HepG2 (cell line): ENCODE data around the gene RPP21. TPM values are rescaled to one million over a fixed set of nuclear protein-coding genes. Genes with fewer than 3 reads are reported as not detected.

Experiments used
- ATF4 ChIP-seq, 2 experiments: fragments of 450-650 bp in 1 of 2; sonication (generic) in 1 of 2; formaldehyde crosslinking; IDR thresholded peaks; 2 replicates each; pipeline versions ENCODE4 v1.5.0 to v1.8.0; 2020 to 2022; ENCODE audit warnings: mild to moderate bottlenecking in 1 of 2, missing genetic modification reagents in 1 of 2
- BRF2 ChIP-seq: sonication (generic); formaldehyde crosslinking; IDR thresholded peaks from 2 replicates; pipeline ENCODE4 v1.8.1; 2022; ENCODE audit warnings: mild to moderate bottlenecking, missing genetic modification reagents
- CBX1 ChIP-seq: IDR thresholded peaks from one replicate; pipeline ENCODE4 v1.6.1; 2016; ENCODE audit warnings: antibody characterized with exemption, low read depth
- DRAP1 ChIP-seq: IDR thresholded peaks from 2 replicates; pipeline ENCODE4 v1.6.1; 2016; ENCODE audit warnings: missing genetic modification reagents, missing compliant biosample characterization
- ELF3 ChIP-seq: IDR thresholded peaks from 2 replicates; pipeline ENCODE4 v1.6.1; 2016; ENCODE audit warnings: missing genetic modification reagents, missing compliant biosample characterization
- GATAD1 ChIP-seq: IDR thresholded peaks from 2 replicates; pipeline ENCODE4 v1.6.1; 2016; ENCODE audit warnings: missing genetic modification reagents, missing compliant biosample characterization
- HOXA7 ChIP-seq: sonication (generic); formaldehyde crosslinking; IDR thresholded peaks from 2 replicates; pipeline ENCODE4 v1.8.1; 2022; ENCODE audit warnings: mild to moderate bottlenecking, missing genetic modification reagents, moderate library complexity
- JUN ChIP-seq: sonication (generic); formaldehyde crosslinking; IDR thresholded peaks from 2 replicates; pipeline ENCODE4 v1.4.0; 2020; ENCODE audit warnings: mild to moderate bottlenecking, missing genetic modification reagents
- KDM5B ChIP-seq: sonication (generic); formaldehyde crosslinking; IDR thresholded peaks from 2 replicates; pipeline ENCODE4 v1.4.0; 2020; ENCODE audit warnings: missing genetic modification reagents, mild to moderate bottlenecking, borderline replicate concordance
- KLF13 ChIP-seq: sonication (generic); formaldehyde crosslinking; IDR thresholded peaks from 2 replicates; pipeline ENCODE4 v1.4.0; 2020; ENCODE audit warnings: mild to moderate bottlenecking, missing genetic modification reagents
- MXD4 ChIP-seq: IDR thresholded peaks from 2 replicates; pipeline ENCODE4 v1.6.1; 2016; ENCODE audit warnings: mild to moderate bottlenecking, missing biosample characterization, missing genetic modification reagents
- MXI1 ChIP-seq: IDR thresholded peaks from 3 replicates; pipeline ENCODE4 v1.6.1; 2012; ENCODE audit warnings: low read depth, low read length, inconsistent platforms, borderline replicate concordance
- MZF1 ChIP-seq: sonication (generic); formaldehyde crosslinking; IDR thresholded peaks from 2 replicates; pipeline ENCODE4 v1.8.1; 2023; ENCODE audit warnings: mild to moderate bottlenecking, missing genetic modification reagents, borderline replicate concordance
- NCOA2 ChIP-seq: sonication (generic); formaldehyde crosslinking; IDR thresholded peaks from 2 replicates; pipeline ENCODE4 v1.8.0; 2022; ENCODE audit warnings: inconsistent platforms
- NCOR1 ChIP-seq: fragments of 200-600 bp; sonication (generic); IDR thresholded peaks from 2 replicates; pipeline ENCODE4 v1.7.0; 2017; ENCODE audit warnings: antibody characterized with exemption, low read length, borderline replicate concordance
- PHF20 ChIP-seq: sonication (generic); formaldehyde crosslinking; IDR thresholded peaks from 2 replicates; pipeline ENCODE4 v1.5.0; 2020; ENCODE audit warnings: mild to moderate bottlenecking, missing genetic modification reagents
- PHF5A ChIP-seq: IDR thresholded peaks from one replicate; pipeline ENCODE4 v1.6.1; 2018; ENCODE audit warnings: low read depth, missing genetic modification reagents; ENCODE audit not compliant: unreplicated experiment
- POLR2A ChIP-seq, 2 experiments: IDR thresholded peaks; 2 replicates each; pipeline ENCODE4 v1.6.1; 2011; ENCODE audit warnings: low read depth in 2 of 2, low read length in 2 of 2, mild to moderate bottlenecking in 1 of 2, moderate library complexity in 1 of 2; ENCODE audit not compliant: insufficient read depth in 1 of 2
- PRMT3 ChIP-seq: sonication (generic); formaldehyde crosslinking; IDR thresholded peaks from 2 replicates; pipeline ENCODE4 v1.8.1; 2022; ENCODE audit warnings: low read depth, mild to moderate bottlenecking, moderate library complexity, missing genetic modification reagents, borderline replicate concordance
- RBM39 ChIP-seq: fragments of 200-400 bp; formaldehyde crosslinking; IDR thresholded peaks from one replicate; pipeline ENCODE4 v1.6.1; 2018; ENCODE audit warnings: antibody characterized with exemption, mild to moderate bottlenecking, low read depth, low read length; ENCODE audit not compliant: poor library complexity, severe bottlenecking
- REL ChIP-seq: sonication (generic); formaldehyde crosslinking; conservative IDR thresholded peaks from 2 replicates; pipeline ENCODE4 v1.8.0; 2022; ENCODE audit warnings: mild to moderate bottlenecking, missing genetic modification reagents, moderate library complexity
- RNF2 ChIP-seq: fragments of 450-650 bp; conservative IDR thresholded peaks from 2 replicates; pipeline ENCODE4 v1.6.1; 2016; ENCODE audit warnings: low read depth
- SMAD3 ChIP-seq: sonication (generic); formaldehyde crosslinking; IDR thresholded peaks from 2 replicates; pipeline ENCODE4 v1.4.0; 2020; ENCODE audit warnings: missing genetic modification reagents
- ZBTB21 ChIP-seq: sonication (generic); formaldehyde crosslinking; IDR thresholded peaks from 2 replicates; pipeline ENCODE4 v1.4.0; 2020; ENCODE audit warnings: missing genetic modification reagents
- ZFP37 ChIP-seq: sonication (generic); formaldehyde crosslinking; IDR thresholded peaks from 2 replicates; pipeline ENCODE4 v1.4.0; 2020; ENCODE audit warnings: missing genetic modification reagents, borderline replicate concordance
- ZFP90 ChIP-seq: sonication (generic); formaldehyde crosslinking; IDR thresholded peaks from 2 replicates; pipeline ENCODE4 v1.8.0; 2022; ENCODE audit warnings: missing genetic modification reagents, mild to moderate bottlenecking, inconsistent platforms, borderline replicate concordance
- ZMYM4 ChIP-seq: sonication (generic); formaldehyde crosslinking; IDR thresholded peaks from 2 replicates; pipeline ENCODE4 v1.8.1; 2023; ENCODE audit warnings: mild to moderate bottlenecking, missing genetic modification reagents
- ZNF256 ChIP-seq: sonication (generic); formaldehyde crosslinking; conservative IDR thresholded peaks from 2 replicates; pipeline ENCODE4 v1.4.0; 2020; ENCODE audit warnings: missing genetic modification reagents
- ZNF326 ChIP-seq: sonication (generic); formaldehyde crosslinking; IDR thresholded peaks from 2 replicates; pipeline ENCODE4 v1.4.0; 2020; ENCODE audit warnings: missing genetic modification reagents, borderline replicate concordance
- ZNF329 ChIP-seq: sonication (generic); formaldehyde crosslinking; IDR thresholded peaks from 2 replicates; pipeline ENCODE4 v1.9.0; 2021; ENCODE audit warnings: low read depth, mild to moderate bottlenecking, missing genetic modification reagents
- ZNF660 ChIP-seq: sonication (generic); formaldehyde crosslinking; IDR thresholded peaks from 2 replicates; pipeline ENCODE4 v1.5.1; 2020; ENCODE audit warnings: mild to moderate bottlenecking, low read depth, missing genetic modification reagents, borderline replicate concordance
- polyA plus RNA-seq, 8 experiments: library from polyadenylated mRNA; depleted of rRNA in 3 of 8; stranded (reverse) in 7 of 8; unstranded in 1 of 8; fragments of >200 nt; fragmentation: Illumina TruSeq in 4 of 8; extraction: Trizol in 4 of 8; gene quantifications; 2 replicates each; pipeline versions ENCODE4 v1.2.1 to v1.2.3, GENCODE V29; 2011 to 2016; ENCODE audit warnings: low read depth in 4 of 8, missing spikeins in 1 of 8, mixed read lengths in 1 of 8; ENCODE audit not compliant: insufficient read depth in 1 of 8
- total RNA-seq, 5 experiments: library from RNA; depleted of rRNA; stranded (reverse); fragments of >200 nt; fragmentation: Illumina TruSeq; extraction: Trizol; gene quantifications; 2 replicates each; pipeline ENCODE4 v1.2.3, GENCODE V29; 2016; ENCODE audit warnings: low read depth in 1 of 5

Gene RPP21
- total and polyA plus RNA-seq, 2 of the 13 experiments (the other 11 are each of a cell fraction or from before 2014, with no cell fraction given) = 53.1 to 72.3 TPM

- 0 out of 4 replicates have a peak, but pooled peaks of 1 of the 2 experiments have one; percentile 9 for TF ChIP-seq ATF4 (CRISPR knock-in tag; IDR thresholded peaks at IDR 0.05)
- TF ChIP-seq ZNF326 (CRISPR knock-in tag) = no peak
- peak; percentile 41; the same call in 1 of the 2 replicates for TF ChIP-seq NCOA2
- no peak for TF ChIP-seq PHF5A (CRISPR knock-in tag)
- TF ChIP-seq JUN (CRISPR knock-in tag) = 0 out of 2 replicates have a peak, but pooled peaks have one; percentile 47
- TF ChIP-seq MXI1 = no peak
- TF ChIP-seq KLF13 (CRISPR knock-in tag) = no peak
- no peak for TF ChIP-seq RNF2
- TF ChIP-seq ZMYM4 (CRISPR knock-in tag) = no peak
- TF ChIP-seq DRAP1 (CRISPR knock-in tag) = no peak
- TF ChIP-seq ZNF256 (CRISPR knock-in tag) = no peak
- no peak for TF ChIP-seq HOXA7
- no peak for TF ChIP-seq CBX1
- no peak for TF ChIP-seq KDM5B
- no peak for TF ChIP-seq ZNF329 (CRISPR knock-in tag)
- TF ChIP-seq ZFP90 = no peak
- TF ChIP-seq NCOR1 = no peak
- peak; percentile 65 for TF ChIP-seq GATAD1 (CRISPR knock-in tag)
- peak; percentile 68 for TF ChIP-seq ELF3 (CRISPR knock-in tag)
- TF ChIP-seq BRF2 (CRISPR knock-in tag) = no peak
- TF ChIP-seq ZNF660 (CRISPR knock-in tag) = no peak
- no peak for TF ChIP-seq POLR2A (IDR thresholded peaks at IDR 0.05; ENCODE audit: insufficient read depth in 1 of 2, low read depth in 2 of 2, low read length in 2 of 2)
- peak; percentile 62; the same call in 1 of the 2 replicates for TF ChIP-seq MXD4 (CRISPR knock-in tag)
- no peak for TF ChIP-seq REL (CRISPR knock-in tag)
- TF ChIP-seq PHF20 = no peak
- no peak for TF ChIP-seq ZBTB21 (CRISPR knock-in tag)
- TF ChIP-seq RBM39 = no peak
- TF ChIP-seq MZF1 (CRISPR knock-in tag) = no peak
- no peak for TF ChIP-seq PRMT3
- 0 out of 2 replicates have a peak, but pooled peaks have one; percentile 33 for TF ChIP-seq ZFP37 (CRISPR knock-in tag)
- TF ChIP-seq SMAD3 (CRISPR knock-in tag) = peak; percentile 89; the same call in 1 of the 2 replicates
Observed at GRCh38 chr6:30378290-30378937, 33.5 kb downstream of the RPP21 start (continued).
